ENCODE measurements around the gene CPB1.

Gene CPB1

GRCh38 chr3:148882288-148882687 is 54.7 kb downstream of the CPB1 start:
- no peak for DNase-seq (ENCODE audit: low spot score)

GRCh38 chr3:148883163-148883562 is 55.6 kb downstream of the CPB1 start:
- DNase-seq (ENCODE audit: low spot score) = no peak

GRCh38 chr3:148884261-148884660 is 56.6 kb downstream of the CPB1 start:
- no peak for DNase-seq (ENCODE audit: low spot score)

GRCh38 chr3:148889828-148890227 is 62.2 kb downstream of the CPB1 start:
- DNase-seq (ENCODE audit: low spot score) = no peak

- no peak for DNase-seq (ENCODE audit: low spot score)
These were observed 68.5 kb downstream of the CPB1 start for GRCh38 chr3:148896062-148896461.

GRCh38 chr3:148901987-148902791 is 74.6 kb downstream of the CPB1 start:
- DNase-seq (ENCODE audit: low spot score) = no peak

GRCh38 chr3:148903022-148903442 is 75.4 kb downstream of the CPB1 start:
- DNase-seq (ENCODE audit: low spot score) = no peak

GRCh38 chr3:148903941-148904340 is 76.3 kb downstream of the CPB1 start:
- DNase-seq (ENCODE audit: low spot score) = no peak

GRCh38 chr3:148906667-148907066 is 79.1 kb downstream of the CPB1 start:
- DNase-seq (ENCODE audit: low spot score) = no peak

All from D341Med (cell line).